Left ventricle myocardium superior (tissue), 1 donor: ENCODE data around the gene ATG2A. TPM values are rescaled to one million over a fixed set of nuclear protein-coding genes. Genes with fewer than 3 reads are reported as not detected.

Experiments
- ATAC-seq: fragments of 200-7000 bp; cut with Tn5 transposase; one replicate; pipeline ENCODE4 v1.9.1; 2020; ENCODE audit warnings: mild to moderate bottlenecking, moderate library complexity
- DNase-seq: peaks from one replicate; pipeline ENCODE4 v3.0.0-alpha.2; 2020
- intact Hi-C: fragments of 100-400 bp; cut with micrococcal nuclease; formaldehyde crosslinking; loops from one replicate; pipeline ENCODE4 v1.11.0; 2022
- total RNA-seq: library from RNA; stranded (reverse); fragmentation: NEBNext Ultra II Directional; extraction: Animal tissue kit (Norgen Biotek cat#: 25700); gene quantifications from one replicate; pipeline ENCODE4 v1.2.1, GENCODE V29; 2021
- donor health status: DM: no; HTN: yes; CAD: no; lungs with severe emphysema.

The ATG2A gene
- total RNA-seq, 1 donor from 2014 or later, result 13.0 TPM

DNA sequence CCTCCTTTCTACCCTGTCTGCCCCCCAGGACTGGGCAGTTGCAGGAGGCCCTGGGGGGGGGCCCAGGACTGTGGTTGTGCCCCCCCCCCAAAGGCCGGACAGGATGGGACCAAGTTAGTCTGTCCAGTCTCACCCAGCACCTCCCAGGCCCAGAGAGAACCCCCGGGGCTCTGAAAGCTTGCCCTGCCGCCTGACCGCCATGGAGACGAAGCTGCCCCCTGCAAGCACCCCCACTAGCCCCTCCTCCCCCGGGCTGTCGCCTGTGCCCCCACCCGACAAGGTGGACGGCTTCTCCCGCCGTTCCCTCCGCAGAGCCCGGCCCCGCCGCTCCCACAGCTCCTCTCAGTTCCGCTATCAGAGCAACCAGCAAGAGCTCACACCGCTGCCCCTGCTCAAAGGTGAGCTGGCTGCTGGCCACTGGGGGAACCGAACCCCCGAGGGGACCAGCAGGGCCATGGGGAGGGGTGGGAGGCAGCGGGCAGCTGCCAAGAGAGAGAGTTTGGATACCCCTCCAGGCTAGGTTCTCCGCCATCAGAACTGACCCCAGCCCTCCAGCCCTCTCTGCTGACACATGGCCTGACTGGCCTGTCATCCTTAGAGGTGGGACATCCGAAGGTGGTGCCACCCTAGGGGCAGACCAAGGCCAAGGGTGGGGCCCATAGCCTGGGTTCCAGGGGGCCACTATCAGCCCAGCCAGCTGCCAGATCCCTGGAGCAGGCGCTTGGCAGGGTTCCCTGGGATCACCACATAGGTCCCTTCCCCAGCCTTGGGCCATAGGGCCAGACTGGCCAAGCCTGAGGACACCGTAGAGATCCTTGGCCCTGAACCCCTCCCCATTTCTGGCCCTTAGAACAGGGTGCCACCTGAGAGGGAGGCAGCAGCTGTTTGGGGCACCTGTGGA is 8.8 kb upstream of the ATG2A start:
- ATAC-seq (no peak), DNase-seq (no peak)
- intact Hi-C loops, result no loop called here

DNA sequence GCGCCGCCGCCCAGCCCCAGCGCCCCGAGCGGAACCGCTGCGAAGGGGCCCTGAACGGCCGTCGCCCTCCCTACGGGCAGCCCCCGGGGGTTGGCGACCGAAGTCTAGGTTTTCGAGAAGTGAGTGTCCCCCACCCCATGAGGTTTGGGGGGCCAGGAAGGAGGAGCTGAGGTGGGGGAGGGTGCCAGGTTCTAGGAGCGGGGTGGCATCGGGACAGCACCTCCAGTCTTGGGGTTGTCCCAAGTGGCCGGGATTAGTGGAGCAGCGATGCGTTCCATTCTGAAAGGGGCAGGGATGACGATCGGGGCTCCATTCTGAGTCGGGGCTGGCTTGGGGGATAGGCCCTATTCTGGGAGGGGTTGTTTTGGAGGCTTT is 7.9 kb upstream of the ATG2A start:
- no peak for DNase-seq
- intact Hi-C loops, result no loop called here
- ATAC-seq, result peak; percentile 4

DNA sequence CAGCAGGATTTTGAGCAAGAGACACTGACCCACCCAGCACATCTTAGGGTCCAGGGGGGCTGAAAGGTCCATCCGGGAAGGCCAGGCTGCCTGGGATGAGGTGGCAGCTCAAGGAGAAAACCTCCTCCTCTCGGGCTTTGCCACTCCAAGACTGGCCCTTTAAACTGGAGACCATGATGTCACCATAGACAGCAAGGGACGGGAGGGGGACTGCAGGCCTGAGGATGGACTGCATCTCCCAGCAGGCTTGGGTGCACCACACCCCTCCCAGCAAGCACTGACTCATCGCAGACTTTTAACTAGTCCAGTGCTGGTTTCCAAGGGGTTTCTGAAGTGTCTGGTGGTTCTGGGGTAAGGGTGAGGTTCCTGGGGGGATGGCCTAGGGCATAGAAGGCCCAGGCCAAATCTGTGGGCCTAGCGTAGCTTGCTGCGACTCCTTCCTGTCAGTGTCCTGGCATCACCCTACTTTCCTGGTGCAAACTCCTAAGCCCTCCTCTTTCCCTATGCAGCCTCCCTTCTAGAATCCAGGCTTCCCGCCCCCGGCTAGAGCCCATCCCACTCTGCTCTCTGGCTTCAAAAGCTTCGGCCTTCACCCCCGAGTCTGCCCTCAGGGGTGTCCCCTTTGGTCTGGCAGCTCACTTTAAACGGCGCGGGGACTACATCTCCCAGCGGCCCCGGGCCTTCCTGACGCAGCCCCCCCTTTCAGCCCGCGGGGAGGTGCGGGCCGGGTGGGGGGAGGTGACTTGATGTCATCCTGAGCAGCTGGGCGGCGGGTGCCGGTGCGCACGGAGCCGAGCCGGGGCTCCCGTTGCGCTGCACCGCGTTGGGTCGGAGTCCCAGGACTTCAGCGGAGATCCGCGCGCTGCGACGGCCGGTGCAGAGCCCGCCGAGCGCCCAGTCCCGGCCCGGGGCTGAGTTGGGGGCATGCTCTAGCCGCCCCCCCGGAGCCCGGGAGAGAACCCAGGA is 7.2 kb upstream of the ATG2A start, which contains the start of gene PPP2R5B:
Gene PPP2R5B (plus strand): TSS at position 746 of the 966 bp plus-strand sequence. CDS start 1,046 bp downstream, outside the sequence.
- intact Hi-C loops, result no loop called here
- peak; percentile 96 for ATAC-seq
- peak; percentile 96 for DNase-seq

DNA sequence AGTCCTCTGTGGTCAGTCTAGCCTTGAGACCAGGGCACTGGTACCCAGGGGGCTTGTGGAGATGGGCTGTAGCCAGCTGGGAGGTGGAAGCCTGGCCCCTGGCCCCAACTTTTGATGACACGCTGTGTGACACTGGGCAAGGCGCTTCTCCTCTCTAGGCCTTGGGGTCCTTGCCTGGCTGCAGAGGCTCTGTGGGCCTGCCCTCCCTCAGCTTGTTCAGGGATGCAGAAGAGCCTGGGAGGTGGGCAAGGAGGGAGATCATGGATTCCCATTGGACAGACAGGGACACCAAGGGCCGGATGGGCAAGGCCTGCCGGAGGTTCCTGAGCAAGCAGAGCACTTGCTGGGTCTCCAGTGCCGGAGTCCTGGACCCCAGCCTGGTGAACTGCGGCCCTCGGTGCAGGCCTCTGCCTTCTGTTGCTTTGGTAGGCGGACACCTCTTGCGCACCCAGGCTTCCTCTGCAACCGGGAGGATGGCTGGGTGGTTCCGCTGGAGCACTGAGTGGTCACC is 6.2 kb upstream of the ATG2A start:
- ATAC-seq (no peak), DNase-seq (no peak)
- intact Hi-C loops, result no loop called here

DNA sequence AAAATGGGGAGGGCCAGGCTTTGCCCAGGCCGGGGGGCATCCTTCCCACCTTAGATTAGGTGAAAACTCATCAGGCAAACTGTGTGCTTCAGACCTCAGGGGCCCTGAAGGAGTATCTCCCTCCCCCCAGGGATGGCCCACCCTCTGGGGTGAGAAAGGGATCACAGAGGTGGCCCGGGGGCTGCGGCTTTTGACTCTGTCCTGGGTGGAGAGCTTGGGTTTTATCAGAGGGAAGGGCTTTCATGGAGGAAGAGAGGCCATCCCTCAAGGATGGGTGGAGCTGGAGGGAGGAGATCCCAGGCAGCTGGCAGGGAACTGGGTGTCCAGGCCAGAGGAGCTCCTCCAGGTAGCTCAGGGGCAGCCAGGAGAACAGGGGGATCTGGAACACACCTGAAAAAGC is 4.4 kb upstream of the ATG2A start:
- ATAC-seq, result no peak
- intact Hi-C loops, result no loop called here
- DNase-seq, result no peak

DNA sequence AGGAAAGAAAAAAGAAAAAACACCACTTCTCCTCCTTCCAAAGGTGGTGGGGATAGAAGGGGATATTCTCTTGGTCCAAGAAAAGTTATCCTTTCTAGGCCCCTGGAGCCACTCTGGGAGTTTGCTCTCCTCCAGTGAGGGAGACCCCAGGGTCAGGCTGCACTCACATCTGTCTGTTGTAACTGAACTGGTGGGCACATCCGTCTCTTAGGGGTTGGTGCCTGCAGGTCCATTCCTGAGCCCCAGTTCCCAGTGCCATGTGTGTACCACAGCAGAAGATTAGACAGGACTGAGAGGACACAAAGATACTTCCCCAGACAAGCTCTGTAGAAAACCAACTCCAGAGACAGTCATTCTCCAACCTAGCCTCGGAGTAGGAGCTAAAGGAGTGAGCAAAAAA is 3.1 kb upstream of the ATG2A start:
- DNase-seq, result no peak
- intact Hi-C loops, result no loop called here
- ATAC-seq, result no peak

DNA sequence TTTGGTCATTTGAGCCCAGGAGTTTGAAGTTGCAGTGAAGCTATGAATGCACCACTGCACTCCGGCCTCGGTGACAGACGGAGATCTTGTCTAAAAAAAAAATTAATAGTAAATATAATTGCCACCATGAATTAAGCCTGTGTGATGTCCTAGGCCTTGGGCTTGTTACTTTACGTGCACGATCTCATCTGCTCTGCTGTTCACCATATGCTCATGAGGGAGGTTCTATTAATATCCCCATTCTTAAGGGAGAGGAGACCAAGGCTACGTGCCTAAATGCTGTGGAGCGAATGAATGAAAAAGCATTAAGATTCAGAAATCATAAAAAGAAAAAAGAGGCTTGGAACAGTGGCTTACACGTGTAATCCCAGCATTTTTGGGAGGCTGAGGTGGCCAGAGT is 2.6 kb upstream of the ATG2A start:
- DNase-seq (no peak), ATAC-seq (no peak)
- intact Hi-C loops, result no loop called here

DNA sequence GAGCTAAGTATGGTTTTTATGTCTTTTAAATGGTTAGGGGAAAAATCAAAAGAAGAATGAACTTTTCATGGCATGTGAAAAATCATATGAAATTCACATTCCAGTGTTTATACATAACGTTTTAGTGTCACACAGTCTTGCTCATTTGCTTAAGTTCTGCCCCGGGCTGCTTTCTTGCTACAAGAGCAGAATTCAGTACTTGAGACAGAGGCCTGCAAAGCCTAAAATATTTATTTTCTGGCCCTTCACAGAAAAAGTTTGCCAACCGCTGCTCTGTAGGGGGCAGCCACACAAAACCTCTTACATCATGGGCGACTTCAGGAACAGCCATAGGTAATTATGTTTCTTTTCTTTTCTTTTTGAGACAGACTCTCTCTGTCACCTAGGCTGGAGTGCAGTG is 1.0 kb upstream of the ATG2A start:
- intact Hi-C loops, result no loop called here
- DNase-seq, result no peak
- ATAC-seq, result no peak

DNA sequence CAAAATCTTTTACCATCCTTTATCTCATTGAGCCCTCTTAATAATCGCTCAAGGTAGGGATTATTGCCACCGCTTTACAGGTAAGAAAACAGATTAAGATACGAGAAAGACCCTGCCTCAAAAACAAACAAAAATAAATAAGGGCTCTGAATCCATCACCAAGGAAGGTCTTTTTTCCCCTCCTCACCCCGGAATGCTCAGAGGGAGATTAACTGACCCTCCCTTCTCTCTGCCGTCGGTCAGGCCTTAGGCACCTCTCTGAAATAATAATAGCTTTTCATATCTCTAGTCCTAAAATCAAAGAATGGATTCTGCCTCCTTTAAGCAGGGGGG is 620 bp upstream of the ATG2A start:
- no peak for ATAC-seq
- intact Hi-C loops, result no loop called here
- DNase-seq, result no peak

DNA sequence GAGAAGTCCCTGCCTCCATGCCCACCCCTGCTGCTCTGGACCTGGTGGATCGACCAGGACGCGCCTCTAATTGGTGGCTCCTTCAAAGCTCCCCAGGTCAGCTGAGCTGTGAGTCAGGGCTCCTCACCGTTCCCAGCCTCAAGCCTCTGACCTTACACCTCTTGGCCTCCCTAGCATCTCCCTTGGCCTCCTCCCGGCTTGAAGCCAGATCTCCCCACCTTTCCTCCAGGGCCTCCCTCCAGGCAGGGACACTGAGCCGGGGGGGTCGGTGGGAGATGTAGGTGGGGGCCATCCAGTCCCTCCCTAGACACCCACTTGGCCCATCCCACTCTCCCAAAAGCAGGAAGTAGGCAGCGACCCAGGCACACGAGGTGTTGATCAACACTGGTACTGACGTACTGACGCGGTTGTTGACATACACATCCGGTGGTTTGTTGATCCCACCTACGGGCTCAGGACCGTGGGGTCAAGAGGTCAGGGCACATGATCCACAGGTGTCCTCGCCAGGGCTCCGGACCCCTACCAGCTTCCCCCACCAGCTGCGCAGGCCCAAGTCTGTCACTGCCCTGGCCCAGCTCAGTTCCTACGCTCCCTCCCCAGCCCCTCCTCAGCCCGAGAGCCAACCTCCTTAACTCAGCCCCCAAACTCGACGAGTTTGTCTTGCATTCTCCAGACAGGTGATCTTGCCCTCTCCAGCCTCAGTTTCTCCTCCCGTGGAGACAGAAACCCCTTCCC is 802 bp downstream of the ATG2A start:
- intact Hi-C loops, result no loop called here
- DNase-seq, result no peak
- peak; percentile 1 for ATAC-seq

DNA sequence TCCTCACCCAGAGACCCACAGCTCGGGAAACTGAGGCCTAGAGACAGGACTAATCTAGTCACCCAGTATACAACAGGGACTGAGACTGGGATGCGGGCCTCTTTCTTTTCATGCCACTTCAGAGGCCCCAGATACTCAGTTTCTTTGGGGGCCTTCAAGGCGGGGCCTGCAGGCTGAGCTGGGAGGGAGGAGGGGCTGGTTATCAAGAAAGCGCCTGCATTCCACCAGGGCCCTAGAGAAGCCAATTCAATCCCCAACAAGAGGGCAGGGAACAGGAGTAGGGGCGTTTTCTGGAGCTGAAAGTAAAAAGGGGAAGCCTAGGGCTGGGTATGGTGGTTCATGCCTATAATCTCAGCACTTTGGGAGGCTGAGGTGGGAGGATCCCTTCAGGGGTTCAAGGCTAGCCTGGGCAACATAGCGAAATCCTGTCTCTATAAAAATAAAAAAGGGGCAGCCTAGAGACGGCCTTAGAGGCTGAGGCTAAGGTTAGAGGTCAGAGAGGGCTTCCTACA is 1.6 kb downstream of the ATG2A start:
- no peak for ATAC-seq
- DNase-seq, result no peak
- intact Hi-C loops, result no loop called here

DNA sequence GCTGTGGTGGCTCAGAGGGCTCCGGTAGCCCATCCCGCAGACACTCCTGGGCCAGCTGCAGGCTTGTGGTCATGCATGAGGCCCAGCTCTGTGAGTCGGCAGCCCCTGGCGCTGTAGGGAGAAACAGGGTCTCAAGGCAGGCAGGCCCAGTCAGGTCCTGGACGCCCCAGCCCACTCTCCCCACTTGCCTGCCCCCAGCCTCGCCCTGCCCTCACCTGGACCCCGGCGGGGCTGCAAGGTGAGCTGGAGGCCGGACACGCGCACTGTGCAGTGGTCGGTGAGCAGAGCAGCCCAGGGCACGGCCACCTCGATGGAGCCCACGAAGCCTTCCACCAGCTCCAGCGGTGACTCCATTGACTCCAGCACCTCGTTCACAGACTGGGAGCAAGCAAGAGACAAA is 2.9 kb downstream of the ATG2A start:
- DNase-seq (no peak), ATAC-seq (no peak)
- intact Hi-C loops, result no loop called here

DNA sequence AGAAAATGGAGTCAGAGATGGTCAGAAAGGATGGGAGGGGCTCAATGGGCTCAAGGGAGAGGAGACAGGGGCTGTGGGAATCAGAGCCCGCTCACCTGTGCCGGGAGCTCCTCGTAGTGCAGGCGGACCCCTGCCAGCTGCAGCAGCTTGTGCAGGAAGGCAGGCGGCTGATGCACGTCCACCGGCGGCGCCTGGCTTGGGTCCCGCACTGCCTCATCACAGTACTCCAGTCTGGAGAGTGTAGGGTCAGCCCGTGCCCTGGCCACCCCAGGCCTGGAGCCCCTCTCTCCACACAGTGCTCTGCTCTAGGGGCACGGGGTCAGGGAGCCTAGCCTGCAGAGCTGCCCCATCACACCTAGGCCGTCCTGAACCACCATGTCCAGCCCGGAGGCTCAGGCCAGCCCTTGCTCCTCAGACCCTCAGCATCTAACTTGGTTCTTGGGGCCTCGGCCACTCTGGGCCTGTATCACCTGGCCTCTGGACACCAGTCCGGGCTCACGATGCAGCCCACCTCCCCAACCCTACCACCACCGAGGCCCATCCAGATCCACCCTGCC is 3.8 kb downstream of the ATG2A start:
- DNase-seq (no peak), ATAC-seq (no peak)
- intact Hi-C loops, result no loop called here

DNA sequence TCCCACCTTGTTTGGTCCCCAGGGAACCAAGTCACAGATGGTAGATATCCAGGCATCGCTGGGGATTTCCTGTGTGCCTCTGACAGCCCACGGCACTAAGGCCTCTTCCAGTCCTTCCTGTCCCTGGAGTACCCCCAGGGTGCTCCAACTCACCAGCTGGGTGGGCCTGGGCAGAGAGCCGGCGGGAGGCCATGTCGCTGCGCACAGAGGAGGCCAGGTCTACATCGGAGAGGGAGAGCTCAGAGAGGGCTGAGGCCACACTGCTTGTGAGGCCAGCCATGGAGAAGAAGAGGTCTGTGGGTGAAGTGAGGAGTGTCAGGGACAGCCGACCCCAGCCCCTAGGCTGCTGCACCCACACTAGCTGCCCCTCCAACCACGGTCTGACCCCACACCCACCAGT is 5.3 kb downstream of the ATG2A start:
- ATAC-seq, result no peak
- intact Hi-C loops, result no loop called here
- no peak for DNase-seq

DNA sequence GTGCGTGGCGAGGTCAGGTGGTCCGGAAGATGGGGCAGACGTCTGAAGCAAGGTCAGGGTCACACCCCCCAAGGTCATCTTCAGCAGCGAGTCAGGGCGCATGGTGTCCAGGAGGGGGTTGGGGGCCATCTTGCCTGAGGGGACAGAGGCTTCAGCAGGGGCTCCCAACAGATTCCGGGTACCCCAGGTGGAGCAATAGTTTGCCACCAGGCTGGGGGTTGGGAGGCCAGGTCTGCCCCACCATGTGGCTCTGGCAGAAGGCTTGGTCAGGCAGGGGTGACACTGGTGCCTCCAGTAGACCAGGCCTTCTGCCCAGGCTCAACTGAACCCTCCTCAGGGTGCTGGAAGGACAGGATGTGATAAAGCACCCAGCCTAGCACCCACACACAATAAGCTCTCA is 5.9 kb downstream of the ATG2A start:
- intact Hi-C loops, result no loop called here
- ATAC-seq, result no peak
- DNase-seq, result no peak

DNA sequence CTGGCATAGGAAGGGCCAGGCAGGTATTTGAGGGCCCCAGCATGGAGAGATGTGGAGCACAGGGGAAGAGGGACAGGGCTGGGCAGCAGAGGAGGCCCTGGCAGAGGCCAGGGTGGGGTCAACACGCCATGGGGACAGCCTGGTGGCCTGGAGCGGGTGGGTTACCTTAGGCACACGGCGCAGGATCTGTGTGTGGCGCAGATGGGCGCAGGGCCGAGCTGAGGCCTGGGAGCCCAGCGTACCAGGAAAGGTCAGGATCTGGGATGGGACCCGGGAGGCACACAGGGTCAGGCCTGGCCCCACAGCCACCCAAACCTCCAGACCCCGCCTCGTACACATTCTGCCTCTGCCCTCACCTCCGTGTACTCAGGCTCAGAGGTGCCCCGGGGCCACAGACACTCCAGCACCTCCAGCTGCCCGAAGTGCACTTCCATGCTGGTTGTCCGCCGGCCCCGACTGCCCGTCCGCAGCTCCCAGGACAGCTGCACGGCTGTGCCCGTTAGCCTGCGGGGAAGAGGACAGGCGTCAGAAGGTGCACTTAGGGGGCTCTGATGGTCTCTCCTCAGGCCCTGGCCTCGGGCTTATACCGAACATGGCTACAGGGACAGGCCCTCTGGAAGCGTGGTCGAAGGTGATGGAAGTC is 6.4 kb downstream of the ATG2A start:
- intact Hi-C loops, result no loop called here
- DNase-seq (no peak), ATAC-seq (no peak)

DNA sequence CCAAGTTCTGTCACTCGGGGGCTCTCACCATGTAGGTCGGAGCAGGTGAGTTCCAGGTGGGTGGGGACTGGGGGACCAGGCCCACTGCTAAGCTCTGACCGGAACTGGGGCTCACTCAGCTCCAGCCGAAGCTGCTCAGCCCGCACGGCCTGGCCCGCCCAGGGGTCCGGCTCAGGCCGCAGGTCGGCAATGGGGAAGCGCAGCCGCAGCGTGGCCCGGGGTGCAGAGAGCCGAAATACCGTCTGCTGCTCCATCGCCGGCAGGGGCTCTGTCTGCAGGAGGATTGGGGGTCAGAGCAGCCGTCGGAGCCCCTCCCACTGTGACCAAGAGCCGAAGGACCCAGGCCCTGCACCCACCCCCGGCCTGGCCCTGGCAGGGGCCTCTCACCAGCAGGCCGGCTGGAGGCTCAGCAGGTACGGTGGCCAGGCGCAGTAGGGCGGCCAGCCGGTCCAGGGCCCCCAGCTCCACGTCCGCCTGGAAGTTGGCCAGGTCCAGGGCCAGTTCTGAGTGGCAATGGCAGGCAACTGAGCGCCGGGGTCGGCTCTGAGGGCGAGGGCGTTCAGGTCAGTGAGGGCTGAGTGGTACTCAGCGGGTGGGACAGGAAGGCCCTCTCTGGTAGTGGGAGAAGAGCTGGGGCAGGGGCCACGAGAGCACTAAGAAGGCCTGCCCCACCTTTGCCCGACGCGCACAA is 7.2 kb downstream of the ATG2A start:
- DNase-seq (peak; percentile 28), ATAC-seq (no peak)
- intact Hi-C loops, result no loop called here

DNA sequence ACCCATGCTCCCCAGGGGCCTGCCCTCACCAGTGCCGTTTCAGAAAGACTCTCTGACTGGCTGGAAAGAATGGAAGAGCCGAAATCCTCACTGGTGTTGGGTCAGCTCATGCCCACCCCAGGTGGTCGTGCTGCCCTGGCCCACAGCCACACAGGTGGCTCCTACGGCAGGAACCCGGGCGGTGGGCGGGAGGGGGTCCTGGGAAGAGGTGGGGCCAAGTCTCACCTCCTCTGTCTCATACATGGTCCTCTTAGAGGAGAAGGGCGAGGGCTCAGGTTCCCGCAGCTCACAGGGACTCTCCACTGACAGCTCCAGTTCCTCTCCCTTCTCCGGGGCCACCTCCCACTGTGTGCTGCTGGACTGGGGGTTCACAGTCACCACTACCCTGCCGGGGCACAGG is 8.2 kb downstream of the ATG2A start:
- intact Hi-C loops, result no loop called here
- ATAC-seq (no peak), DNase-seq (no peak)
